Adrenal gland (tissue), 5 donors: ENCODE measurements around the gene LIG1.

Source experiments
- CTCF ChIP-seq, 6 experiments: fragments of 450-650 bp in 4 of 6; fragments of 200-600 bp in 2 of 6; sonication (generic) in 1 of 6; IDR thresholded peaks; 1 replicate in 5 of 6; 2 replicates in 1 of 6; pipeline versions ENCODE4 v1.5.1 to v1.8.0; 2016 to 2021; ENCODE audit warnings: antibody characterized with exemption in 6 of 6, mild to moderate bottlenecking in 2 of 6, moderate library complexity in 1 of 6
- POLR2A ChIP-seq, 2 donors: fragments of 450-650 bp; IDR thresholded peaks; one replicate each; pipeline ENCODE4 v1.6.1; 2017; ENCODE audit warnings: antibody characterized with exemption in 2 of 2, mild to moderate bottlenecking in 2 of 2, moderate library complexity in 1 of 2
- donor health status: DM: no; HTN: no; CAD: no.

GRCh38 chr19:48102870-48103751 is 67.0 kb downstream of the LIG1 start:
- peak; percentile 40 to 60 (median 50) for TF ChIP-seq CTCF (IDR thresholded peaks at IDR 0.05)
- no peak for TF ChIP-seq POLR2A (IDR thresholded peaks at IDR 0.05)
